ENCODE data around the gene RCAN3. TPM values are rescaled to one million over a fixed set of nuclear protein-coding genes. Genes with fewer than 3 reads are reported as not detected.

Gene RCAN3
- total and polyA plus RNA-seq, 2 of the 4 experiments (the other 2 are of a cell fraction), result 4.0 to 5.9 TPM

GRCh38 chr1:24486331-24487065, 16.1 kb upstream of the RCAN3 start:
- Histone ChIP-seq H2AK5ac (ENCODE audit: low read depth, low read length) (no peak overlapping the region), H3K79me1 (ENCODE audit: low read depth in 1 of 2, low read length in 2 of 2) (no peaks in the 10 kb centered on the region), H3K56ac (ENCODE audit: extremely low read depth, insufficient read depth, low read length) (no peak overlapping the region), H2BK20ac (ENCODE audit: low read depth, low read length) (no peak overlapping the region), H3K9ac (ENCODE audit: low read depth, low read length) (no peak overlapping the region), H3K27me3 (ENCODE audit: control insufficient read depth, insufficient read depth, low read length) (peaks cover 7% of the 10 kb centered on the region), H2BK120ac (ENCODE audit: low read depth, low read length) (no peak overlapping the region), H4K8ac (ENCODE audit: low read depth in 2 of 2, low read length in 2 of 2) (no peak overlapping the region), H3K18ac (ENCODE audit: low read depth, low read length) (no peak overlapping the region), H3K23ac (ENCODE audit: low read depth, low read length) (no peak overlapping the region), H4K91ac (ENCODE audit: insufficient read depth, low read depth, low read length) (no peak overlapping the region), H4K5ac (ENCODE audit: low read depth, low read length) (no peak overlapping the region), H3K4ac (ENCODE audit: low read depth, low read length) (no peak overlapping the region), H3K9me1 (ENCODE audit: insufficient read depth, low read length) (no peaks in the 10 kb centered on the region), H3K4me3 (ENCODE audit: insufficient read depth, low read depth, low read length) (no peak overlapping the region), H2BK5ac (ENCODE audit: low read depth, low read length, poor library complexity, severe bottlenecking) (no peak overlapping the region), H2AFZ (replicated peaks; ENCODE audit: low read length, poor library complexity) (no peak overlapping the region), H2AK9ac (replicated peaks; ENCODE audit: low read depth, low read length, poor library complexity) (no peak overlapping the region), H3K14ac (replicated peaks; ENCODE audit: low read depth, low read length) (no peak overlapping the region), H3K4me2 (ENCODE audit: low read depth, low read length) (no peak overlapping the region), H3K36me3 (ENCODE audit: control insufficient read depth, insufficient read depth, low read length) (no peaks in the 10 kb centered on the region), H4K20me1 (ENCODE audit: insufficient read depth, low read length) (no peaks in the 10 kb centered on the region), H2BK15ac (ENCODE audit: low read depth, low read length) (no peak overlapping the region), H3K9me3 (ENCODE audit: control insufficient read depth, insufficient read depth, low read length) (peaks cover 9% of the 10 kb centered on the region), H3K4me1 (ENCODE audit: control insufficient read depth, insufficient read depth, low read length) (no peaks in the 10 kb centered on the region), H3K27ac (ENCODE audit: insufficient read depth, low read length) (no peak overlapping the region)
- no peak for DNase-seq
- in situ Hi-C loops (cut with MboI; ENCODE audit: low sequenced_read_pairs), result no loop called here
- dilution Hi-C loops (cut with HindIII; ENCODE audit: low sequenced_read_pairs, unreplicated experiment), result no loop called here
- WGBS, 2 experiments (ENCODE audit: extremely low coverage in 2 of 2, insufficient read length in 1 of 2), result 81% methylated on average over 5 of the region's 7 CpGs; no CpG with 5 or more reads in 1 of the 2 experiments
- no peak for TF ChIP-seq CTCF (conservative IDR thresholded peaks at IDR 0.05; ENCODE audit: low read depth, low read length)
- TF ChIP-seq CHD1 (IDR thresholded peaks at IDR 0.05; ENCODE audit: low read depth, low read length), result no peak
- ChIA-PET POLR2A (ENCODE audit: unreplicated experiment) (no interaction called here), CTCF (interaction anchor here (1.2 kb wide), 1 partner anchor 9 kb away, joined by 4 read pairs; no protein-coding TSS in a partner anchor)
- ATAC-seq (ENCODE audit: low read depth), result no peak
- BruUV-seq (replicated peaks), result no TSS peak
- intact Hi-C loops (cut with micrococcal nuclease), result no loop called here

All from IMR-90 (cell line).